ENCODE data around the gene MYH15. TPM values are rescaled to one million over a fixed set of nuclear protein-coding genes. Genes with fewer than 3 reads are reported as not detected.

MYH15 gene
- total and polyA plus RNA-seq, 2 of the 8 experiments (the other 6 are each of a cell fraction or from before 2014, with no cell fraction given): under 0.01 TPM; not detected in 1

GRCh38 chr3:108442281-108442680 is 68.1 kb downstream of the MYH15 start (continued):
- no peak for TF ChIP-seq ATF3 (IDR thresholded peaks at IDR 0.05; ENCODE audit: insufficient read depth, low read depth, low read length)
- no peak for TF ChIP-seq SP4 (IDR thresholded peaks at IDR 0.05; ENCODE audit: low read length)
- no peak for TF ChIP-seq POU5F1 (IDR thresholded peaks at IDR 0.05; ENCODE audit: low read depth, low read length)
- no peak for TF ChIP-seq GABPA (IDR thresholded peaks at IDR 0.05; ENCODE audit: borderline replicate concordance, insufficient read depth, low read length)
